SK-N-SH (cell line): ENCODE measurements around the gene PYGB. TPM values are rescaled to one million over a fixed set of nuclear protein-coding genes. Genes with fewer than 3 reads are reported as not detected.

ENCODE experiments used
- CTCF ChIA-PET: fragments of 300-600, 350-600 bp; formaldehyde crosslinking; extraction: SDS; loops from one replicate; lab custom pipeline; 2021; lab: Yijun Ruan, JAX
- POLR2A ChIA-PET: fragments of 350-600 bp; sonication (Branson Sonifier 250); formaldehyde crosslinking; extraction: SDS; loops from one replicate; lab custom pipeline; 2020; ENCODE audit warnings: antibody characterized with exemption, inconsistent platforms; lab: Yijun Ruan, JAX
- DNase-seq: peaks from one replicate; pipeline ENCODE4 v3.0.0; 2012
- H2AFZ ChIP-seq: fragments of 200-600 bp; sonication (generic); 2 replicates; pipeline ENCODE4 v1.8.1; 2016; ENCODE audit warnings: antibody characterized with exemption, mild to moderate bottlenecking, low read depth
- H3F3A ChIP-seq: fragments of 200-600 bp; sonication (generic); replicated peaks from 2 replicates; pipeline ENCODE3; 2016; ENCODE audit warnings: antibody characterized with exemption, mild to moderate bottlenecking; ENCODE audit not compliant: insufficient read depth
- H3K27ac ChIP-seq, 2 experiments: fragments of 200-500 bp in 1 of 2; fragments of 200-600 bp in 1 of 2; sonication (Bioruptor generic) in 1 of 2; sonication (generic), shearing (Covaris generic) in 1 of 2; 2 replicates each; pipeline versions ENCODE4 v1.5.1 to v1.6.1; 2014 to 2016; ENCODE audit warnings: low read depth in 2 of 2, inconsistent platforms in 1 of 2, low read length in 1 of 2, mild to moderate bottlenecking in 1 of 2, mixed read lengths in 1 of 2
- H3K27me3 ChIP-seq: fragments of 200-600 bp; sonication (generic), shearing (Covaris generic); 2 replicates; pipeline ENCODE4 v1.6.1; 2016; ENCODE audit warnings: mixed run types; ENCODE audit not compliant: insufficient read depth
- H3K36me3 ChIP-seq, 2 experiments: fragments of 200-500 bp in 1 of 2; fragments of 200-600 bp in 1 of 2; sonication (Bioruptor generic) in 1 of 2; sonication (generic) in 1 of 2; replicated peaks in 1 of 2; 2 replicates each; pipeline versions ENCODE3 to v1.5.1; 2014 to 2016; ENCODE audit warnings: low read length in 1 of 2, mild to moderate bottlenecking in 1 of 2; ENCODE audit not compliant: insufficient read depth in 2 of 2, control insufficient read depth in 1 of 2
- H3K4me1 ChIP-seq, 2 experiments: fragments of 200-500 bp in 1 of 2; fragments of 200-600 bp in 1 of 2; sonication (Bioruptor generic) in 1 of 2; sonication (generic), shearing (Covaris generic) in 1 of 2; 2 replicates each; pipeline versions ENCODE4 v1.5.1 to v1.6.1; 2014 to 2016; ENCODE audit warnings: low read depth in 1 of 2, low read length in 1 of 2, mixed run types in 1 of 2; ENCODE audit not compliant: insufficient read depth in 2 of 2, control insufficient read depth in 1 of 2
- H3K4me2 ChIP-seq: fragments of 200-600 bp; sonication (generic), shearing (Covaris generic); 2 replicates; pipeline ENCODE4 v1.6.1; 2017; ENCODE audit warnings: mixed run types
- H3K4me3 ChIP-seq, 2 experiments: fragments of 200-500 bp in 1 of 2; fragments of 200-600 bp in 1 of 2; sonication (Bioruptor generic) in 1 of 2; sonication (generic), shearing (Covaris generic) in 1 of 2; 2 replicates each; pipeline versions ENCODE4 v1.5.1 to v1.8.1; 2014 to 2016; ENCODE audit warnings: low read depth in 2 of 2, inconsistent platforms in 1 of 2, low read length in 1 of 2, mild to moderate bottlenecking in 1 of 2, mixed read lengths in 1 of 2, moderate library complexity in 1 of 2
- H3K79me2 ChIP-seq: fragments of 200-600 bp; sonication (generic); 2 replicates; pipeline ENCODE4 v1.8.1; 2017; ENCODE audit warnings: mild to moderate bottlenecking; ENCODE audit not compliant: insufficient read depth
- H3K9ac ChIP-seq: fragments of 200-600 bp; sonication (generic); 2 replicates; pipeline ENCODE4 v1.6.1; 2017; ENCODE audit warnings: mixed run types
- H3K9me2 ChIP-seq: fragments of 200-600 bp; sonication (generic); 2 replicates; pipeline ENCODE4 v1.6.1; 2017; ENCODE audit warnings: mixed run types
- H3K9me3 ChIP-seq: fragments of 200-600 bp; sonication (generic); 2 replicates; pipeline ENCODE4 v1.6.1; 2017; ENCODE audit warnings: mixed run types, mild to moderate bottlenecking, moderate library complexity
- H4K20me1 ChIP-seq: fragments of 200-600 bp; sonication (generic); 2 replicates; pipeline ENCODE4 v1.6.1; 2017; ENCODE audit warnings: mild to moderate bottlenecking, mixed run types; ENCODE audit not compliant: insufficient read depth
- CHD2 ChIP-seq: fragments of 150-350 bp; IDR thresholded peaks from 2 replicates; pipeline ENCODE4 v1.6.1; 2018; ENCODE audit warnings: low read length; ENCODE audit not compliant: partially characterized antibody
- CTCF ChIP-seq: fragments of 200-600 bp; sonication (generic); IDR thresholded peaks from 2 replicates; pipeline ENCODE4 v1.6.1; 2017; ENCODE audit warnings: antibody characterized with exemption, mild to moderate bottlenecking, moderate library complexity
- EZH2phosphoT487 ChIP-seq: fragments of 200-600 bp; sonication (generic); IDR thresholded peaks from 2 replicates; pipeline ENCODE4 v1.6.1; 2017; ENCODE audit warnings: low read depth, mixed run types, mild to moderate bottlenecking, antibody characterized with exemption, moderate library complexity, borderline replicate concordance
- FOSL2 ChIP-seq: IDR thresholded peaks from 2 replicates; pipeline ENCODE4 v1.4.0; 2012; ENCODE audit warnings: low read depth, mild to moderate bottlenecking, moderate library complexity, borderline replicate concordance
- FOXJ3 ChIP-seq: sonication (generic); formaldehyde crosslinking; IDR thresholded peaks from 2 replicates; pipeline ENCODE4 v1.5.1; 2020; ENCODE audit warnings: mild to moderate bottlenecking, missing genetic modification reagents
- FOXM1 ChIP-seq: IDR thresholded peaks from 2 replicates; pipeline ENCODE4 v1.4.0; 2012; ENCODE audit warnings: low read depth, mild to moderate bottlenecking
- GATA2 ChIP-seq: sonication (generic); formaldehyde crosslinking; IDR thresholded peaks from 2 replicates; pipeline ENCODE4 v1.5.0; 2020; ENCODE audit warnings: mild to moderate bottlenecking, missing genetic modification reagents
- IRF3 ChIP-seq: fragments of 150-350 bp; IDR thresholded peaks from 2 replicates; pipeline ENCODE4 v1.6.1; 2016; ENCODE audit warnings: mild to moderate bottlenecking, low read depth, low read length
- MAX ChIP-seq: IDR thresholded peaks from 2 replicates; pipeline ENCODE4 v1.4.0; 2012; ENCODE audit warnings: low read depth
- MXI1 ChIP-seq: IDR thresholded peaks from 2 replicates; pipeline ENCODE4 v1.6.1; 2012; ENCODE audit warnings: mild to moderate bottlenecking, low read depth, low read length, improper control_type of control experiment
- NFIC ChIP-seq: IDR thresholded peaks from 2 replicates; pipeline ENCODE4 v1.4.0; 2012; ENCODE audit warnings: borderline replicate concordance
- POLR2AphosphoS5 ChIP-seq: IDR thresholded peaks from 2 replicates; pipeline ENCODE4 v1.6.1; 2012; ENCODE audit warnings: low read depth, low read length
- RCOR1 ChIP-seq: fragments of 150-350 bp; IDR thresholded peaks from 2 replicates; pipeline ENCODE4 v1.6.1; 2017; ENCODE audit warnings: antibody characterized with exemption, low read length
- REST ChIP-seq: IDR thresholded peaks from 2 replicates; pipeline ENCODE4 v1.6.1; 2012; ENCODE audit warnings: mild to moderate bottlenecking, low read depth, low read length, moderate library complexity
- RFX5 ChIP-seq: IDR thresholded peaks from 2 replicates; pipeline ENCODE4 v1.6.1; 2012; ENCODE audit warnings: mild to moderate bottlenecking, improper control_type of control experiment, low read length
- SIN3A ChIP-seq: IDR thresholded peaks from 2 replicates; pipeline ENCODE4 v1.6.1; 2012; ENCODE audit warnings: low read depth, mild to moderate bottlenecking, low read length, moderate library complexity, borderline replicate concordance
- TAF1 ChIP-seq: IDR thresholded peaks from 2 replicates; pipeline ENCODE4 v1.6.1; 2012; ENCODE audit warnings: low read depth, mild to moderate bottlenecking, low read length, moderate library complexity, borderline replicate concordance
- TEAD4 ChIP-seq: IDR thresholded peaks from 2 replicates; pipeline ENCODE4 v1.4.0; 2012; ENCODE audit warnings: mild to moderate bottlenecking, borderline replicate concordance; ENCODE audit not compliant: insufficient read depth
- USF2 ChIP-seq: fragments of 150-350 bp; IDR thresholded peaks from 2 replicates; pipeline ENCODE4 v1.6.1; 2017; ENCODE audit warnings: antibody characterized with exemption, low read length, low read depth, borderline replicate concordance
- ZBTB33 ChIP-seq: IDR thresholded peaks from 2 replicates; pipeline ENCODE4 v1.4.0; 2012; ENCODE audit warnings: low read depth, borderline replicate concordance
- WGBS: methylation state at CpG from one replicate; pipeline ENCODE4 v1.1.6; 2017; ENCODE audit warnings: low lambda C conversion rate; 5-methylcytosine and 5-hydroxymethylcytosine counted together
- polyA plus RNA-seq, 3 experiments: library from polyadenylated mRNA; depleted of rRNA; stranded (reverse); fragments of >200 nt; gene quantifications; 2 replicates each; pipeline ENCODE4 v1.2.3, GENCODE V29; 2012

The PYGB gene
- polyA plus RNA-seq, 1 of the 3 experiments (the other 2 are of a cell fraction) = 35.8 TPM

GRCh38 chr20:25290646-25291431 lies 43.0 kb downstream of the PYGB start:
- DNase-seq = no peak

More at GRCh38 chr20:25290646-25291431, 43.0 kb downstream of the PYGB start:
- ChIA-PET CTCF (interaction anchor here (1.7 to 2.0 kb wide), 2 partner anchors 9 to 108 kb away, joined by 4 to 6 read pairs; no protein-coding TSS in a partner anchor), POLR2A (no interaction called here)
- Histone ChIP-seq H2AFZ (no peak overlapping the region), H3K9me3 (no peaks in the 10 kb centered on the region), H4K20me1 (0 out of 2 replicates have a peak, but pooled peaks cover 6% of the 10 kb centered on the region), H3K9ac (no peak overlapping the region), H3K27me3 (no peaks in the 10 kb centered on the region), H3K27ac (no peak overlapping the region; a peak in 1 of 4 replicates), H3K79me2 (no peaks in the 10 kb centered on the region), H3K4me2 (no peak overlapping the region), H3K36me3 (peaks cover 10 to 38% of the 10 kb centered on the region in 2 experiments), H3K9me2 (no peaks in the 10 kb centered on the region), H3F3A (peaks cover 7% of the 10 kb centered on the region), H3K4me1 (peaks cover 0 to 15% of the 10 kb centered on the region in 2 experiments; a peak in 1 of 4 replicates), H3K4me3 (no peak overlapping the region)
- no peak for TF ChIP-seq FOSL2
- TF ChIP-seq MXI1 = no peak
- no peak for TF ChIP-seq RCOR1
- no peak for TF ChIP-seq NFIC
- no peak for TF ChIP-seq IRF3
- no peak for TF ChIP-seq REST
- no peak for TF ChIP-seq ZBTB33
- TF ChIP-seq EZH2phosphoT487 = no peak
- TF ChIP-seq CTCF = no peak
- no peak for TF ChIP-seq POLR2AphosphoS5
- no peak for TF ChIP-seq MAX
- no peak for TF ChIP-seq GATA2 (CRISPR knock-in tag)
- TF ChIP-seq CHD2 = no peak
- TF ChIP-seq RFX5 = no peak
- TF ChIP-seq SIN3A = no peak
- no peak for TF ChIP-seq TAF1
- TF ChIP-seq TEAD4 = no peak
- TF ChIP-seq FOXM1 = no peak
- TF ChIP-seq USF2 = no peak
- no peak for TF ChIP-seq FOXJ3 (CRISPR knock-in tag)
- WGBS = 89% methylated on average over 16 of the region's 22 CpGs
